IPS DF 6.9 (cell line): ENCODE data around the gene MYNN.

Experiments
- DNase-seq: peaks from one replicate; pipeline ENCODE4 v3.0.0-alpha.2; 2013; ENCODE audit warnings: low read depth, low spot score
- H3K27ac ChIP-seq: one replicate; pipeline ENCODE4 v1.5.1; 2013; ENCODE audit warnings: low read length, control low read depth
- H3K27me3 ChIP-seq: 2 replicates; pipeline ENCODE4 v1.6.1; 2013; ENCODE audit warnings: mild to moderate bottlenecking, low read length; ENCODE audit not compliant: control insufficient read depth, insufficient read depth
- H3K36me3 ChIP-seq: 2 replicates; pipeline ENCODE4 v1.6.1; 2013; ENCODE audit warnings: low read length; ENCODE audit not compliant: control insufficient read depth, insufficient read depth
- H3K4me1 ChIP-seq: 2 replicates; pipeline ENCODE4 v1.6.1; 2013; ENCODE audit warnings: low read length; ENCODE audit not compliant: control insufficient read depth, insufficient read depth
- H3K4me3 ChIP-seq: 2 replicates; pipeline ENCODE4 v1.5.1; 2013; ENCODE audit warnings: mild to moderate bottlenecking, low read length
- H3K9me3 ChIP-seq: 2 replicates; pipeline ENCODE4 v1.6.1; 2013; ENCODE audit warnings: low read length, inconsistent platforms; ENCODE audit not compliant: control insufficient read depth, insufficient read depth
- WGBS: extraction: QIAGEN DNeasy Blood & Tissue Kit; methylation state at CpG from one replicate; pipeline ENCODE4 v1.1.7; 2013; ENCODE audit warnings: mixed read lengths, missing lambda C conversion rate; ENCODE audit not compliant: insufficient read length, insufficient coverage; 5-methylcytosine and 5-hydroxymethylcytosine counted together

Gene MYNN

DNA sequence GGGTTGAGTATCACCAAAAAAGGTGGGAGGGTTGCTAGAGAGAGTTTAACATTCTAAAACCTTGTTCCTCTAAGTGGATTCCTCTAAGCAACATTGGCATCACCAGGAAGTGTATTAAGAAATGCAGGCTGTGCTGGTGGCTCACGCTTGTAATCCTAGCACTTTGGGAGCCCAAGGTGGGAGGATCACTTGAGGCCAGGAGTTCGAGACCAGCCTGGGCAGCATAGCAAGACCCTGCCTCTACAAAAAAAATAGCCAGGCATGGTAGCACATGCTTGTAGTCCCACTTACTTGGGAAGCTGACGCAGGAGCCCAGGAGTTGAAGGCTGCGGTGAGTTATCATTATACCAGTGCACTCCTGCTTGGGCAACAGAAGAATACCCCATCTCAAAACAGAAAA lies 4.6 kb downstream of the MYNN start:
- Histone ChIP-seq H3K27me3 (no peaks in the 10 kb centered on the region), H3K4me1 (no peaks in the 10 kb centered on the region), H3K4me3 (no peak overlapping the region), H3K36me3 (peaks cover 5% of the 10 kb centered on the region; the same call in 1 of the 2 replicates), H3K27ac (no peak overlapping the region), H3K9me3 (no peaks in the 10 kb centered on the region)
- DNase-seq: no peak
- no CpG with 5 or more reads among the region's 4 CpGs for WGBS

- H3K9me3 ChIP-seq: no peaks in the 10 kb centered on the region
- DNase-seq: no peak
- WGBS: no CpG with 5 or more reads among the region's 2 CpGs
- no peak overlapping the region for H3K4me3 ChIP-seq
- H3K27ac ChIP-seq: no peak overlapping the region
- no peaks in the 10 kb centered on the region for H3K4me1 ChIP-seq
- peaks cover 7% of the 10 kb centered on the region; the same call in 1 of the 2 replicates for H3K36me3 ChIP-seq
- H3K27me3 ChIP-seq: no peaks in the 10 kb centered on the region
Measured at GRCh38 chr3:169780742-169781141, 7.5 kb downstream of the MYNN start.

GRCh38 chr3:169781209-169781855 lies 8.1 kb downstream of the MYNN start:
- no peak for DNase-seq
- Histone ChIP-seq H3K36me3 (peaks cover 7% of the 10 kb centered on the region; the same call in 1 of the 2 replicates), H3K4me1 (no peaks in the 10 kb centered on the region), H3K9me3 (no peaks in the 10 kb centered on the region), H3K27ac (no peak overlapping the region), H3K4me3 (no peak overlapping the region), H3K27me3 (no peaks in the 10 kb centered on the region)
- WGBS: no CpG with 5 or more reads among the region's 4 CpGs

DNA sequence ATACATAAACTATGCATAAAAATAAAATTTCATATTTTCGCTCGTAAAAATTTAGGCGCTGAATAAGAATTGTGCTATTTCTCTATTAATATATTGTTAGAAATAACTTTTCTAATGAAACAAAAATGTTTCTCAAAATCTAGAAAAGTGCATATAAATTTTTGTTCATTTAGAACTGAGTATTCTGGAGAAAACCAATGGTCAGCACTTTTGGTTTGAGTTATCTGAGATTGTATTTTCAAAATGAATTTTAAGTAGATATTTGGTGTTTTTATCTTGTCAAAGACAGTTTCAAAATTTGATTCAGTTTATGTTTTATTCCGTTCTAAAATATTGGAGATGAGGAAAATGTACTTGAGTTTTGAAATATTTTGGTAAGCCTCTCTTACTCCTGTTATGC lies 13.9 kb downstream of the MYNN start:
- Histone ChIP-seq H3K4me3 (no peak overlapping the region), H3K4me1 (no peaks in the 10 kb centered on the region), H3K9me3 (no peaks in the 10 kb centered on the region), H3K36me3 (peaks cover 7% of the 10 kb centered on the region; the same call in 1 of the 2 replicates), H3K27ac (no peak overlapping the region), H3K27me3 (no peaks in the 10 kb centered on the region)
- no CpG with 5 or more reads among the region's 4 CpGs for WGBS
- no peak for DNase-seq

DNA sequence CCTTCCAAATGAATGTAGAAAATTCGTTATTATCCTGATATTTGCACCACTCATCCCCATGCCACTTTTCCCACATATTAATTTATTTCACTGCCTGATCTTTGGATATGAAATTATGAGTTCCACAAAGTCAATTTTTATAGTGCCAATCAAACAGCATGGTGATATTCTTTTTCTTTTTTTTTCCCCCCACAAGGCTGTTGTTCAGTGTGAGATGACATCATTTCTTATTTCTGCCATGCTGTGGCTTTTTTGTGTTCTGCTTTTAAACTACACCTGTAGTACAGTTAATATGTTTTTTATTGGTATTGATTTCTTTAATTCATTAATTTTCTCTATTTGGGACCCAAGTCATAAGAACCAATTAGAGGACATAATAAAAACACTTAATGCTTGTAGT lies 14.6 kb downstream of the MYNN start:
- WGBS: no CpG with 5 or more reads among the region's 1 CpG
- Histone ChIP-seq H3K9me3 (no peaks in the 10 kb centered on the region), H3K27me3 (no peaks in the 10 kb centered on the region), H3K4me1 (no peaks in the 10 kb centered on the region), H3K4me3 (no peak overlapping the region), H3K36me3 (peaks cover 7% of the 10 kb centered on the region; the same call in 1 of the 2 replicates), H3K27ac (no peak overlapping the region)
- DNase-seq: no peak

GRCh38 chr3:169790219-169790618 lies 17.0 kb downstream of the MYNN start:
- Histone ChIP-seq H3K9me3 (no peaks in the 10 kb centered on the region), H3K4me3 (no peak overlapping the region), H3K4me1 (no peaks in the 10 kb centered on the region), H3K27ac (no peak overlapping the region), H3K27me3 (no peaks in the 10 kb centered on the region), H3K36me3 (peaks cover 7% of the 10 kb centered on the region; the same call in 1 of the 2 replicates)
- no peak for DNase-seq

GRCh38 chr3:169790687-169791429 lies 17.7 kb downstream of the MYNN start:
- no peaks in the 10 kb centered on the region for H3K27me3 ChIP-seq
- H3K4me1 ChIP-seq: no peaks in the 10 kb centered on the region
- H3K36me3 ChIP-seq: peaks cover 4% of the 10 kb centered on the region; the same call in 1 of the 2 replicates
- WGBS: no CpG with 5 or more reads among the region's 4 CpGs
- no peak overlapping the region for H3K27ac ChIP-seq
- no peak for DNase-seq
- no peak overlapping the region for H3K4me3 ChIP-seq
- H3K9me3 ChIP-seq: no peaks in the 10 kb centered on the region

DNA sequence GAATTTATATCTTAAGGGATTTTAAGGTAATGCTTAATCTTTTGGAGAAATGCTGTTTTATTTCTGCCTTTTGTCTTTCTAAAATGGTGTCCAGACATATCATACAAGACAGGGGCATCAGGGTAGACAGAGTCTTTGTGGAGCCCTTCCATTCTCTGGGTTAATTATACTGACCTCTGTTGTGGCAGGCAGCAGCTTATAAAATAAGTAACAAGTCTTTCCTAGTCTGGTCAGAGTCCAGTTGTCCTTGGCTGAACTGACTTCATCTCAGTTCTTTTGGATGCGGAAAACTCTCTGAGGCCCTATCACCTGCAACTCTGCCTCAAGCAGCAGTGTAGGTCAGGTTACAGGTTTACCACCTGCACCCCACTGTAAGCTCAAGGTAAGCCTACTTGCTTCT lies 19.2 kb downstream of the MYNN start:
- H3K4me1 ChIP-seq: no peaks in the 10 kb centered on the region
- peaks cover 4% of the 10 kb centered on the region; the same call in 1 of the 2 replicates for H3K36me3 ChIP-seq
- H3K27ac ChIP-seq: no peak overlapping the region
- no peak for DNase-seq
- no peaks in the 10 kb centered on the region for H3K27me3 ChIP-seq
- H3K4me3 ChIP-seq: no peak overlapping the region
- no CpG with 5 or more reads among the region's 1 CpG for WGBS
- H3K9me3 ChIP-seq: no peaks in the 10 kb centered on the region

DNA sequence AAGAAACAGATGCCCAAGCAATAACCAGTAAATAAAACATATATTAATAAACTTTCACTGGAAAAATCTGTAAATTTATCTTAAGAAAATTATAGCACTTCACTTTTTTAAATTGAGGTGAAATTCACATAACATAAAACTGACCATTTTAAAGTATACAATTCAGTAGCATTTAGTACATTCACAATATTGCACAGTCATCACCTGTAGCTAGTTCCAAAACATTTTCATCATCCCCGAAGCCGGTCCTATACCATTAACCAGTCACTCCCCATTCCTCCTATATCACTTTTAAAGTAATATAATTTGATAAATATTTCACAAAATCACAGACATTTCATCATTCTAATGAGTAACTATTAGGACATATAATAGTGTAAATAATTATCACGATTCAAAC lies 31.5 kb downstream of the MYNN start:
- Histone ChIP-seq H3K27me3 (no peaks in the 10 kb centered on the region), H3K36me3 (no peaks in the 10 kb centered on the region), H3K27ac (no peak overlapping the region), H3K4me1 (no peaks in the 10 kb centered on the region), H3K4me3 (no peak overlapping the region), H3K9me3 (no peaks in the 10 kb centered on the region)
- no CpG with 5 or more reads among the region's 3 CpGs for WGBS
- no peak for DNase-seq

- Histone ChIP-seq H3K27ac (no peak overlapping the region), H3K4me1 (no peaks in the 10 kb centered on the region; the same call in 1 of the 2 replicates), H3K9me3 (no peaks in the 10 kb centered on the region), H3K36me3 (no peaks in the 10 kb centered on the region), H3K4me3 (no peak overlapping the region), H3K27me3 (no peaks in the 10 kb centered on the region; the same call in 1 of the 2 replicates)
- DNase-seq: no peak
- WGBS: no CpG with 5 or more reads among the region's 2 CpGs
Measured at GRCh38 chr3:169809230-169809795, 36.1 kb downstream of the MYNN start.
